Heart left ventricle (tissue), 16 donors: ENCODE measurements around the gene KIAA1671. TPM values are rescaled to one million over a fixed set of nuclear protein-coding genes. Genes with fewer than 3 reads are reported as not detected.

Source experiments
- ATAC-seq, 4 donors: fragments of 200-7000 bp; cut with Tn5 transposase; one replicate each; pipeline ENCODE4 v1.9.1; 2020 to 2022; ENCODE audit warnings: moderate library complexity in 4 of 4, mild to moderate bottlenecking in 3 of 4, moderate number of reproducible peaks in 1 of 4
- DNase-seq, 5 donors: peaks; one replicate each; pipeline ENCODE4 v3.0.0-alpha.2; 2020
- H3K27ac ChIP-seq, 12 donors: fragments of 200-600 bp; sonication (generic) in 4 of 12; one replicate each; pipeline versions ENCODE4 v1.5.0 to v1.8.0; 2016 to 2022; ENCODE audit warnings: mild to moderate bottlenecking in 2 of 12
- H3K27me3 ChIP-seq, 9 donors: fragments of 200-600 bp; sonication (generic) in 2 of 9; one replicate each; pipeline versions ENCODE4 v1.5.1 to v1.8.0; 2016 to 2022; ENCODE audit warnings: mild to moderate bottlenecking in 3 of 9
- H3K36me3 ChIP-seq, 9 donors: fragments of 200-600 bp; sonication (generic) in 2 of 9; one replicate each; pipeline versions ENCODE4 v1.5.0 to v1.8.0; 2018 to 2022; ENCODE audit warnings: mild to moderate bottlenecking in 2 of 9
- H3K4me1 ChIP-seq, 12 donors: fragments of 200-600 bp; sonication (generic) in 4 of 12; one replicate each; pipeline versions ENCODE4 v1.5.0 to v1.8.0; 2016 to 2022; ENCODE audit warnings: mild to moderate bottlenecking in 3 of 12
- H3K4me3 ChIP-seq, 12 donors: fragments of 200-600 bp; sonication (generic) in 4 of 12; one replicate each; pipeline versions ENCODE4 v1.5.0 to v1.8.0; 2017 to 2022; ENCODE audit warnings: mild to moderate bottlenecking in 9 of 12, moderate library complexity in 4 of 12
- H3K9me3 ChIP-seq, 12 donors: fragments of 200-600 bp; sonication (generic) in 4 of 12; one replicate each; pipeline versions ENCODE4 v1.5.0 to v1.8.0; 2016 to 2022; ENCODE audit warnings: mild to moderate bottlenecking in 1 of 12
- POLR2A ChIP-seq, 2 donors: fragments of 450-650 bp; IDR thresholded peaks; one replicate each; pipeline ENCODE4 v1.6.1; 2017; ENCODE audit warnings: antibody characterized with exemption in 2 of 2, mild to moderate bottlenecking in 2 of 2, moderate library complexity in 2 of 2
- WGBS, 4 donors: extraction: QIAGEN DNeasy Blood & Tissue Kit in 2 of 4; methylation state at CpG; one replicate each; pipeline versions ENCODE4 v1.1.5 to v1.1.7; 2013 to 2018; 5-methylcytosine and 5-hydroxymethylcytosine counted together
- intact Hi-C, 10 donors: fragments of 100-400 bp; cut with DNase I; formaldehyde crosslinking; loops; one replicate each; pipeline versions ENCODE4 v1.11.1 to v1.14.2; 2022
- polyA plus RNA-seq, 2 donors: library from polyadenylated mRNA; stranded (reverse); fragments of 200-250 nt; gene quantifications; one replicate each; pipeline ENCODE4 v1.2.3, GENCODE V29; 2013
- total RNA-seq, 9 donors: library from RNA; depleted of rRNA in 2 of 9; stranded (reverse); fragments of >200 nt in 2 of 9; fragmentation: NEBNext Ultra II Directional in 3 of 9; extraction: Animal tissue kit (Norgen Biotek cat#: 25700) in 3 of 9; gene quantifications; one replicate each; pipeline versions ENCODE4 v1.1.0 to v1.2.4, GENCODE V29; 2016 to 2023
- TF ChIP-seq, protein P1 (sequence below), 12 donors: fragments of 200-600 bp; sonication (generic) in 4 of 12; IDR thresholded peaks; one replicate each; pipeline versions ENCODE4 v1.5.0 to v1.8.0; 2018 to 2022; ENCODE audit warnings: antibody characterized with exemption in 12 of 12, mild to moderate bottlenecking in 5 of 12
- donor health status: ischemic (EF 13 %, LVEDD 7.1; RV severe dilation, severe dysfunction).
- donor health status: healthy with polysubstance abuse.
- donor health status: DM: no; HTN: yes; CAD: no.
- donor health status: DM: no; HTN: no; CAD: no.
- donor health status: ischemic (EF 25% LVEDD 6.9; RV normal size, moderate dysfunction).
- donor health status: ischemic (EF 25% LVEDD 5.7; RV mildly dilated, moderate dysfunction).
- donor health status: healthy.
- donor health status: DM: yes; HTN: yes; CAD: no.
- donor health status: ischemic (EF 35%, LVEDD 5.7; RV mildly dilated, moderate dysfunction).
- donor health status: nonischemic (EF 11% LVEDD 7.7; RV severe dilation, severe dysfunction).
- donor health status: DM: yes; HTN: yes; CAD: no.
- donor health status: PGD.
- donor health status: ischemic (EF 29% LVEDD 5.4; RV normal size, mild dysfunction).
- donor health status: nonischemic (EF 23%, LVEDD 6.1; RV moderate dilation, normal function).

Gene KIAA1671
- total and polyA plus RNA-seq, 11 donors, result 4.5 to 22.1 (median 13.2) TPM

DNA sequence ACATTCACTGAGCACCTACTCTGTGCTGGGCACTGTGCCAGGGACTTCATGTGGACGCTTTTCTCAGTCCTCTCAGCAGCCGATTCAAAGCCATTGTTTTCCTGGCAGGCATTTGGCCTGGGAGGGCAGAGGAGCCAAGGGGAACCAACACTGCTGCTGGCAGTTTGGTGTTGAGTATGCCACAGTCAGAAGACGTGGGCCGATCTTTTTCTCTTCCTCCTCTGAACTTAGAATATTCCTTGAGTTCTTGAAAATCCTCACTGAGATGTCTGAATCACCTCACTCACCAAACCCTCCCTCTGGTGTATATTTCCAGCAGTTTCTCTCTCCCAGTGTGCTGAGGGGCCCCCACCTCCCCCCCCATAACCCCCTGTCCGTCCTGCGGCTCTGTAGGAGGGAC, 132.6 kb downstream of the KIAA1671 start:
- peaks cover 0 to 63% (median 24%) of the 10 kb centered on the region in 12 donors for H3K4me1 ChIP-seq
- no peaks in the 10 kb centered on the region for H3K27me3 ChIP-seq
- no peak overlapping the region for H3K4me3 ChIP-seq
- peak overlapping the region in 1 of 12 donors; percentile 28 for H3K27ac ChIP-seq
- ATAC-seq (no peak), DNase-seq (no peak)
- WGBS, 4 donors, result 68 to 74% (median 72%) methylated on average over 6 of the region's 6 CpGs
- no peak for TF ChIP-seq POLR2A (IDR thresholded peaks at IDR 0.05)
- TF ChIP-seq, protein P1, sequence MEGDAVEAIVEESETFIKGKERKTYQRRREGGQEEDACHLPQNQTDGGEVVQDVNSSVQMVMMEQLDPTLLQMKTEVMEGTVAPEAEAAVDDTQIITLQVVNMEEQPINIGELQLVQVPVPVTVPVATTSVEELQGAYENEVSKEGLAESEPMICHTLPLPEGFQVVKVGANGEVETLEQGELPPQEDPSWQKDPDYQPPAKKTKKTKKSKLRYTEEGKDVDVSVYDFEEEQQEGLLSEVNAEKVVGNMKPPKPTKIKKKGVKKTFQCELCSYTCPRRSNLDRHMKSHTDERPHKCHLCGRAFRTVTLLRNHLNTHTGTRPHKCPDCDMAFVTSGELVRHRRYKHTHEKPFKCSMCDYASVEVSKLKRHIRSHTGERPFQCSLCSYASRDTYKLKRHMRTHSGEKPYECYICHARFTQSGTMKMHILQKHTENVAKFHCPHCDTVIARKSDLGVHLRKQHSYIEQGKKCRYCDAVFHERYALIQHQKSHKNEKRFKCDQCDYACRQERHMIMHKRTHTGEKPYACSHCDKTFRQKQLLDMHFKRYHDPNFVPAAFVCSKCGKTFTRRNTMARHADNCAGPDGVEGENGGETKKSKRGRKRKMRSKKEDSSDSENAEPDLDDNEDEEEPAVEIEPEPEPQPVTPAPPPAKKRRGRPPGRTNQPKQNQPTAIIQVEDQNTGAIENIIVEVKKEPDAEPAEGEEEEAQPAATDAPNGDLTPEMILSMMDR (IDR thresholded peaks at IDR 0.05), result no peak
- peaks cover 0 to 4% (median 0%) of the 10 kb centered on the region in 12 donors for H3K9me3 ChIP-seq
- H3K36me3 ChIP-seq, result no peaks in the 10 kb centered on the region
- intact Hi-C loops, result loop anchor here in 7 of 10 donors (10.0 kb wide), 2 partner anchors 90 to 250 kb away; no protein-coding TSS in a partner anchor

GRCh38 chr22:25085930-25086901, 133.7 kb downstream of the KIAA1671 start:
- Histone ChIP-seq H3K4me3 (no peak overlapping the region), H3K9me3 (peaks cover 0 to 4% (median 0%) of the 10 kb centered on the region in 12 donors), H3K36me3 (no peaks in the 10 kb centered on the region), H3K4me1 (peaks cover 0 to 72% (median 28%) of the 10 kb centered on the region in 12 donors), H3K27ac (peak overlapping the region in 7 of 12 donors; percentile 28 to 77 (median 46)), H3K27me3 (no peaks in the 10 kb centered on the region)
- DNase-seq (peak; percentile 66 to 88 (median 81)), ATAC-seq (peak; percentile 65 to 84 (median 76))
- WGBS, 4 donors, result 20 to 34% (median 28%) methylated on average over 14 of the region's 14 CpGs
- intact Hi-C loops, result loop anchor here in 7 of 10 donors (10.0 kb wide), 2 partner anchors 89 to 249 kb away; no protein-coding TSS in a partner anchor
- no peak for TF ChIP-seq POLR2A (IDR thresholded peaks at IDR 0.05)
- TF ChIP-seq, protein P1 (IDR thresholded peaks at IDR 0.05), result no peak

GRCh38 chr22:25086902-25087282, 134.4 kb downstream of the KIAA1671 start:
- H3K27ac ChIP-seq, result peak overlapping the region in 7 of 12 donors; percentile 25 to 77 (median 46)

More at GRCh38 chr22:25086902-25087282, 134.4 kb downstream of the KIAA1671 start:
- peaks cover 0 to 4% (median 0%) of the 10 kb centered on the region in 12 donors for H3K9me3 ChIP-seq
- no peaks in the 10 kb centered on the region for H3K27me3 ChIP-seq
- intact Hi-C loops, result loop anchor here in 7 of 10 donors (10.0 kb wide), 2 partner anchors 88 to 248 kb away; no protein-coding TSS in a partner anchor
- H3K36me3 ChIP-seq, result no peaks in the 10 kb centered on the region
- DNase-seq (no peak), ATAC-seq (no peak)
- H3K4me1 ChIP-seq, result peaks cover 0 to 73% (median 30%) of the 10 kb centered on the region in 12 donors
- WGBS, 4 donors, result 50 to 61% (median 55%) methylated on average over 5 of the region's 5 CpGs
- H3K4me3 ChIP-seq, result no peak overlapping the region
- no peak for TF ChIP-seq POLR2A (IDR thresholded peaks at IDR 0.05)
- TF ChIP-seq, protein P1 (IDR thresholded peaks at IDR 0.05), result no peak
